Measurements from ENCODE around the gene PRKCA. TPM values are rescaled to one million over a fixed set of nuclear protein-coding genes. Genes with fewer than 3 reads are reported as not detected.

Gene PRKCA
- total and polyA plus RNA-seq, 2 experiments from 2014 or later, result 6.4 to 35.4 TPM

DNA sequence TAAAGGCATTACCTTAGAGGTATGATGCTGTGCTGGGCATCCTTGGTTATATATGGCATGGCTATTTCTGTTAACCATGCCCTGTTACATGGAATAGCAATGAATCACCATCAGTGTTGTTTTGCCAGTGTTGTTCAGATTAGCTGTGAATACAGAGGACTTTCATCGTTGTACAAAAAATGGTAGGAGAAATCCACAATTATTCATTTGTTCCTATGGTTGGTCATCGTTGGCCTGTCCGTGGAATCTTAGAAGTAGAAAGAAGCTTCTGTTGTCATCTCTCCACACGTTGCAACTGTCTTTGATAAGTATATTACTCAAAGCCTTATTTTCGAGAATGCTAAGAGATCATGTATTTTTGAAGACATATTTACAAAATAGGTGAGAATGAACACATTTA, 418.2 kb downstream of the PRKCA start (continued):
- TF ChIP-seq, protein P1, sequence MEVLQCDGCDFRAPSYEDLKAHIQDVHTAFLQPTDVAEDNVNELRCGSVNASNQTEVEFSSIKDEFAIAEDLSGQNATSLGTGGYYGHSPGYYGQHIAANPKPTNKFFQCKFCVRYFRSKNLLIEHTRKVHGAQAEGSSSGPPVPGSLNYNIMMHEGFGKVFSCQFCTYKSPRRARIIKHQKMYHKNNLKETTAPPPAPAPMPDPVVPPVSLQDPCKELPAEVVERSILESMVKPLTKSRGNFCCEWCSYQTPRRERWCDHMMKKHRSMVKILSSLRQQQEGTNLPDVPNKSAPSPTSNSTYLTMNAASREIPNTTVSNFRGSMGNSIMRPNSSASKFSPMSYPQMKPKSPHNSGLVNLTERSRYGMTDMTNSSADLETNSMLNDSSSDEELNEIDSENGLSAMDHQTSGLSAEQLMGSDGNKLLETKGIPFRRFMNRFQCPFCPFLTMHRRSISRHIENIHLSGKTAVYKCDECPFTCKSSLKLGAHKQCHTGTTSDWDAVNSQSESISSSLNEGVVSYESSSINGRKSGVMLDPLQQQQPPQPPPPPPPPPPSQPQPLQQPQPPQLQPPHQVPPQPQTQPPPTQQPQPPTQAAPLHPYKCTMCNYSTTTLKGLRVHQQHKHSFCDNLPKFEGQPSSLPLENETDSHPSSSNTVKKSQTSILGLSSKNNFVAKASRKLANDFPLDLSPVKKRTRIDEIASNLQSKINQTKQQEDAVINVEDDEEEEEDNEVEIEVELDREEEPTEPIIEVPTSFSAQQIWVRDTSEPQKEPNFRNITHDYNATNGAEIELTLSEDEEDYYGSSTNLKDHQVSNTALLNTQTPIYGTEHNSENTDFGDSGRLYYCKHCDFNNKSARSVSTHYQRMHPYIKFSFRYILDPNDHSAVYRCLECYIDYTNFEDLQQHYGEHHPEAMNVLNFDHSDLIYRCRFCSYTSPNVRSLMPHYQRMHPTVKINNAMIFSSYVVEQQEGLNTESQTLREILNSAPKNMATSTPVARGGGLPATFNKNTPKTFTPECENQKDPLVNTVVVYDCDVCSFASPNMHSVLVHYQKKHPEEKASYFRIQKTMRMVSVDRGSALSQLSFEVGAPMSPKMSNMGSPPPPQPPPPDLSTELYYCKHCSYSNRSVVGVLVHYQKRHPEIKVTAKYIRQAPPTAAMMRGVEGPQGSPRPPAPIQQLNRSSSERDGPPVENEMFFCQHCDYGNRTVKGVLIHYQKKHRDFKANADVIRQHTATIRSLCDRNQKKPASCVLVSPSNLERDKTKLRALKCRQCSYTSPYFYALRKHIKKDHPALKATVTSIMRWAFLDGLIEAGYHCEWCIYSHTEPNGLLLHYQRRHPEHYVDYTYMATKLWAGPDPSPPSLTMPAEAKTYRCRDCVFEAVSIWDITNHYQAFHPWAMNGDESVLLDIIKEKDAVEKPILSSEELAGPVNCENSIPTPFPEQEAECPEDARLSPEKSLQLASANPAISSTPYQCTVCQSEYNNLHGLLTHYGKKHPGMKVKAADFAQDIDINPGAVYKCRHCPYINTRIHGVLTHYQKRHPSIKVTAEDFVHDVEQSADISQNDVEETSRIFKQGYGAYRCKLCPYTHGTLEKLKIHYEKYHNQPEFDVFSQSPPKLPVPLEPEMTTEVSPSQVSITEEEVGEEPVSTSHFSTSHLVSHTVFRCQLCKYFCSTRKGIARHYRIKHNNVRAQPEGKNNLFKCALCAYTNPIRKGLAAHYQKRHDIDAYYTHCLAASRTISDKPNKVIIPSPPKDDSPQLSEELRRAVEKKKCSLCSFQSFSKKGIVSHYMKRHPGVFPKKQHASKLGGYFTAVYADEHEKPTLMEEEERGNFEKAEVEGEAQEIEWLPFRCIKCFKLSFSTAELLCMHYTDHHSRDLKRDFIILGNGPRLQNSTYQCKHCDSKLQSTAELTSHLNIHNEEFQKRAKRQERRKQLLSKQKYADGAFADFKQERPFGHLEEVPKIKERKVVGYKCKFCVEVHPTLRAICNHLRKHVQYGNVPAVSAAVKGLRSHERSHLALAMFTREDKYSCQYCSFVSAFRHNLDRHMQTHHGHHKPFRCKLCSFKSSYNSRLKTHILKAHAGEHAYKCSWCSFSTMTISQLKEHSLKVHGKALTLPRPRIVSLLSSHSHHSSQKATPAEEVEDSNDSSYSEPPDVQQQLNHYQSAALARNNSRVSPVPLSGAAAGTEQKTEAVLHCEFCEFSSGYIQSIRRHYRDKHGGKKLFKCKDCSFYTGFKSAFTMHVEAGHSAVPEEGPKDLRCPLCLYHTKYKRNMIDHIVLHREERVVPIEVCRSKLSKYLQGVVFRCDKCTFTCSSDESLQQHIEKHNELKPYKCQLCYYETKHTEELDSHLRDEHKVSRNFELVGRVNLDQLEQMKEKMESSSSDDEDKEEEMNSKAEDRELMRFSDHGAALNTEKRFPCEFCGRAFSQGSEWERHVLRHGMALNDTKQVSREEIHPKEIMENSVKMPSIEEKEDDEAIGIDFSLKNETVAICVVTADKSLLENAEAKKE (CRISPR knock-in tag; IDR thresholded peaks at IDR 0.05), result no peak
- TF ChIP-seq STAT1 (IDR thresholded peaks at IDR 0.05; ENCODE audit: unreplicated experiment), result no peak
- TF ChIP-seq NANOG (IDR thresholded peaks at IDR 0.05; ENCODE audit: borderline replicate concordance), result no peak
- no peak for TF ChIP-seq POLR2AphosphoS5 (IDR thresholded peaks at IDR 0.05; ENCODE audit: low read depth)
- no peak for TF ChIP-seq EZH2phosphoT487 (IDR thresholded peaks at IDR 0.05; ENCODE audit: unreplicated experiment)
- TF ChIP-seq, protein P2, sequence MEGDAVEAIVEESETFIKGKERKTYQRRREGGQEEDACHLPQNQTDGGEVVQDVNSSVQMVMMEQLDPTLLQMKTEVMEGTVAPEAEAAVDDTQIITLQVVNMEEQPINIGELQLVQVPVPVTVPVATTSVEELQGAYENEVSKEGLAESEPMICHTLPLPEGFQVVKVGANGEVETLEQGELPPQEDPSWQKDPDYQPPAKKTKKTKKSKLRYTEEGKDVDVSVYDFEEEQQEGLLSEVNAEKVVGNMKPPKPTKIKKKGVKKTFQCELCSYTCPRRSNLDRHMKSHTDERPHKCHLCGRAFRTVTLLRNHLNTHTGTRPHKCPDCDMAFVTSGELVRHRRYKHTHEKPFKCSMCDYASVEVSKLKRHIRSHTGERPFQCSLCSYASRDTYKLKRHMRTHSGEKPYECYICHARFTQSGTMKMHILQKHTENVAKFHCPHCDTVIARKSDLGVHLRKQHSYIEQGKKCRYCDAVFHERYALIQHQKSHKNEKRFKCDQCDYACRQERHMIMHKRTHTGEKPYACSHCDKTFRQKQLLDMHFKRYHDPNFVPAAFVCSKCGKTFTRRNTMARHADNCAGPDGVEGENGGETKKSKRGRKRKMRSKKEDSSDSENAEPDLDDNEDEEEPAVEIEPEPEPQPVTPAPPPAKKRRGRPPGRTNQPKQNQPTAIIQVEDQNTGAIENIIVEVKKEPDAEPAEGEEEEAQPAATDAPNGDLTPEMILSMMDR (conservative IDR thresholded peaks at IDR 0.05; ENCODE audit: low read depth in 2 of 2), result no peak
- TF ChIP-seq, protein P3, sequence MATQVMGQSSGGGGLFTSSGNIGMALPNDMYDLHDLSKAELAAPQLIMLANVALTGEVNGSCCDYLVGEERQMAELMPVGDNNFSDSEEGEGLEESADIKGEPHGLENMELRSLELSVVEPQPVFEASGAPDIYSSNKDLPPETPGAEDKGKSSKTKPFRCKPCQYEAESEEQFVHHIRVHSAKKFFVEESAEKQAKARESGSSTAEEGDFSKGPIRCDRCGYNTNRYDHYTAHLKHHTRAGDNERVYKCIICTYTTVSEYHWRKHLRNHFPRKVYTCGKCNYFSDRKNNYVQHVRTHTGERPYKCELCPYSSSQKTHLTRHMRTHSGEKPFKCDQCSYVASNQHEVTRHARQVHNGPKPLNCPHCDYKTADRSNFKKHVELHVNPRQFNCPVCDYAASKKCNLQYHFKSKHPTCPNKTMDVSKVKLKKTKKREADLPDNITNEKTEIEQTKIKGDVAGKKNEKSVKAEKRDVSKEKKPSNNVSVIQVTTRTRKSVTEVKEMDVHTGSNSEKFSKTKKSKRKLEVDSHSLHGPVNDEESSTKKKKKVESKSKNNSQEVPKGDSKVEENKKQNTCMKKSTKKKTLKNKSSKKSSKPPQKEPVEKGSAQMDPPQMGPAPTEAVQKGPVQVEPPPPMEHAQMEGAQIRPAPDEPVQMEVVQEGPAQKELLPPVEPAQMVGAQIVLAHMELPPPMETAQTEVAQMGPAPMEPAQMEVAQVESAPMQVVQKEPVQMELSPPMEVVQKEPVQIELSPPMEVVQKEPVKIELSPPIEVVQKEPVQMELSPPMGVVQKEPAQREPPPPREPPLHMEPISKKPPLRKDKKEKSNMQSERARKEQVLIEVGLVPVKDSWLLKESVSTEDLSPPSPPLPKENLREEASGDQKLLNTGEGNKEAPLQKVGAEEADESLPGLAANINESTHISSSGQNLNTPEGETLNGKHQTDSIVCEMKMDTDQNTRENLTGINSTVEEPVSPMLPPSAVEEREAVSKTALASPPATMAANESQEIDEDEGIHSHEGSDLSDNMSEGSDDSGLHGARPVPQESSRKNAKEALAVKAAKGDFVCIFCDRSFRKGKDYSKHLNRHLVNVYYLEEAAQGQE (IDR thresholded peaks at IDR 0.05; ENCODE audit: unreplicated experiment), result no peak
